H9 (cell line): ENCODE measurements around the gene APOBEC3A. TPM values are rescaled to one million over a fixed set of nuclear protein-coding genes. Genes with fewer than 3 reads are reported as not detected.

Source experiments
- DNase-seq: peaks from one replicate; pipeline ENCODE4 v3.0.0-alpha.2; 2017
- H2AFZ ChIP-seq: one replicate; pipeline ENCODE4 v1.6.1; 2013; ENCODE audit warnings: mild to moderate bottlenecking, low read length, control low read depth, moderate library complexity
- H2AK5ac ChIP-seq: 2 replicates; pipeline ENCODE4 v1.6.1; 2013; ENCODE audit warnings: low read length, control low read depth, mixed read lengths; ENCODE audit not compliant: insufficient read length
- H2BK120ac ChIP-seq: one replicate; pipeline ENCODE4 v1.6.1; 2013; ENCODE audit warnings: low read depth, mild to moderate bottlenecking, low read length, control low read depth, inconsistent platforms; ENCODE audit not compliant: poor library complexity, severe bottlenecking
- H2BK12ac ChIP-seq: 2 replicates; pipeline ENCODE4 v1.6.1; 2013; ENCODE audit warnings: low read length, control low read depth, mixed read lengths, low read depth; ENCODE audit not compliant: insufficient read length
- H2BK15ac ChIP-seq: 2 replicates; pipeline ENCODE4 v1.6.1; 2013; ENCODE audit warnings: low read depth, low read length, control low read depth
- H2BK20ac ChIP-seq: one replicate; pipeline ENCODE4 v1.6.1; 2013; ENCODE audit warnings: low read depth, mild to moderate bottlenecking, low read length, control low read depth, inconsistent platforms; ENCODE audit not compliant: poor library complexity, severe bottlenecking
- H2BK5ac ChIP-seq: 2 replicates; pipeline ENCODE4 v1.6.1; 2013; ENCODE audit warnings: low read length, control low read depth, mixed read lengths; ENCODE audit not compliant: insufficient read length
- H3K14ac ChIP-seq: 2 replicates; pipeline ENCODE4 v1.6.1; 2013; ENCODE audit warnings: low read length, control low read depth; ENCODE audit not compliant: insufficient read depth
- H3K18ac ChIP-seq: 2 replicates; pipeline ENCODE4 v1.6.1; 2013; ENCODE audit warnings: low read depth, mild to moderate bottlenecking, mixed read lengths, low read length, control low read depth; ENCODE audit not compliant: insufficient read length
- H3K23ac ChIP-seq: 2 replicates; pipeline ENCODE4 v1.6.1; 2013; ENCODE audit warnings: low read length, control low read depth, mixed read lengths, low read depth; ENCODE audit not compliant: insufficient read length
- H3K23me2 ChIP-seq: 2 replicates; pipeline ENCODE4 v1.6.1; 2013; ENCODE audit warnings: low read depth, mild to moderate bottlenecking, mixed read lengths, low read length, control low read depth; ENCODE audit not compliant: insufficient read length, poor library complexity, severe bottlenecking
- H3K27ac ChIP-seq: 2 replicates; pipeline ENCODE4 v1.5.1; 2013; ENCODE audit warnings: low read length, control low read depth, mixed read lengths, low read depth; ENCODE audit not compliant: insufficient read length
- H3K27me3 ChIP-seq: 2 replicates; pipeline ENCODE4 v1.6.1; 2013; ENCODE audit warnings: low read length, control low read depth, inconsistent platforms; ENCODE audit not compliant: insufficient read depth
- H3K4ac ChIP-seq: 2 replicates; pipeline ENCODE4 v1.6.1; 2013; ENCODE audit warnings: low read depth, mild to moderate bottlenecking, control low read depth, inconsistent platforms, low read length, moderate library complexity
- H3K4me1 ChIP-seq: 2 replicates; pipeline ENCODE4 v1.6.1; 2013; ENCODE audit warnings: low read length, control low read depth, inconsistent platforms; ENCODE audit not compliant: insufficient read depth
- H3K4me2 ChIP-seq: 2 replicates; pipeline ENCODE4 v1.6.1; 2013; ENCODE audit warnings: low read length, control low read depth, mixed read lengths; ENCODE audit not compliant: insufficient read length, insufficient read depth
- H3K56ac ChIP-seq: 2 replicates; pipeline ENCODE4 v1.6.1; 2013; ENCODE audit warnings: low read depth, mild to moderate bottlenecking, mixed read lengths, low read length, control low read depth; ENCODE audit not compliant: insufficient read length
- H3K79me1 ChIP-seq: 2 replicates; pipeline ENCODE4 v1.6.1; 2013; ENCODE audit warnings: low read depth, mild to moderate bottlenecking, moderate library complexity, low read length, control low read depth, inconsistent platforms; ENCODE audit not compliant: insufficient read depth, poor library complexity, severe bottlenecking
- H3K79me2 ChIP-seq: 2 replicates; pipeline ENCODE4 v1.6.1; 2013; ENCODE audit warnings: low read length, control low read depth, inconsistent platforms; ENCODE audit not compliant: insufficient read depth
- H3K9ac ChIP-seq: 2 replicates; pipeline ENCODE4 v1.6.1; 2013; ENCODE audit warnings: low read length, control low read depth, mixed read lengths; ENCODE audit not compliant: insufficient read length; ENCODE audit errors: extremely low read depth
- H3K9me3 ChIP-seq: one replicate; pipeline ENCODE4 v1.6.1; 2013; ENCODE audit warnings: low read depth, low read length, inconsistent platforms; ENCODE audit not compliant: control insufficient read depth
- H3T11ph ChIP-seq: one replicate; pipeline ENCODE4 v1.6.1; 2013; ENCODE audit warnings: mild to moderate bottlenecking, low read length, control low read depth, inconsistent platforms
- H4K20me1 ChIP-seq: one replicate; pipeline ENCODE4 v1.6.1; 2013; ENCODE audit not compliant: control insufficient read depth, insufficient read length, insufficient read depth
- H4K5ac ChIP-seq: 2 replicates; pipeline ENCODE4 v1.6.1; 2013; ENCODE audit warnings: low read depth, mild to moderate bottlenecking, mixed read lengths, low read length, control low read depth; ENCODE audit not compliant: insufficient read length
- H4K8ac ChIP-seq: replicated peaks from 2 replicates; pipeline ENCODE4 v1.6.1; 2013; ENCODE audit warnings: low read length, control low read depth, mixed read lengths, low read depth; ENCODE audit not compliant: insufficient read length
- H4K91ac ChIP-seq: 2 replicates; pipeline ENCODE4 v1.6.1; 2013; ENCODE audit warnings: low read depth, mild to moderate bottlenecking, moderate library complexity, mixed read lengths, low read length, control low read depth; ENCODE audit not compliant: insufficient read length
- H3K27ac Mint-ChIP-seq, 3 experiments: 2 replicates in 2 of 3; 3 replicates in 1 of 3; pipeline ENCODE4 v1.8.0; 2020 to 2021; ENCODE audit warnings: mixed read lengths in 3 of 3, mild to moderate bottlenecking in 1 of 3, moderate library complexity in 1 of 3
- H3K27me3 Mint-ChIP-seq: 2 replicates; pipeline ENCODE4 v1.8.0; 2021; ENCODE audit warnings: low read depth, mild to moderate bottlenecking, moderate library complexity, mixed read lengths
- H3K36me3 Mint-ChIP-seq, 3 experiments: 2 replicates in 2 of 3; 3 replicates in 1 of 3; pipeline ENCODE4 v1.8.0; 2020 to 2021; ENCODE audit warnings: low read depth in 3 of 3, mixed read lengths in 3 of 3; ENCODE audit not compliant: insufficient read depth in 1 of 3
- H3K4me1 Mint-ChIP-seq, 2 experiments: 2 replicates each; pipeline ENCODE4 v1.8.0; 2020; ENCODE audit warnings: mixed read lengths in 2 of 2
- H3K4me3 Mint-ChIP-seq, 2 experiments: 2 replicates in 1 of 2; 3 replicates in 1 of 2; pipeline ENCODE4 v1.8.0; 2020 to 2021; ENCODE audit warnings: mild to moderate bottlenecking in 2 of 2, mixed read lengths in 2 of 2, moderate library complexity in 1 of 2
- H3K9me3 Mint-ChIP-seq, 2 experiments: 2 replicates in 1 of 2; 3 replicates in 1 of 2; pipeline ENCODE4 v1.8.0; 2020; ENCODE audit warnings: mild to moderate bottlenecking in 2 of 2, mixed read lengths in 2 of 2, moderate library complexity in 1 of 2
- CTCF ChIP-seq: fragments of 200-600 bp; sonication (generic); conservative IDR thresholded peaks from 3 replicates; pipeline ENCODE4 v1.8.0; 2021; ENCODE audit warnings: antibody characterized with exemption, mild to moderate bottlenecking
- WGBS: extraction: QIAGEN DNeasy Blood & Tissue Kit; methylation state at CpG from one replicate; pipeline ENCODE4 v1.1.7; 2013; ENCODE audit warnings: missing lambda C conversion rate, low lambda C conversion rate, mixed read lengths; ENCODE audit not compliant: insufficient read length; ENCODE audit errors: extremely low coverage; 5-methylcytosine and 5-hydroxymethylcytosine counted together
- total RNA-seq: library from RNA; stranded (reverse); gene quantifications from 2 replicates; pipeline ENCODE4 v1.2.1, GENCODE V29; 2021

The APOBEC3A gene
- total RNA-seq, 1 experiment from 2014 or later = not detected

GRCh38 chr22:38966380-38966702, 8.9 kb downstream of the APOBEC3A start:
- no peak overlapping the region for H4K8ac ChIP-seq
- H3K79me1 ChIP-seq = no peaks in the 10 kb centered on the region
- no peaks in the 10 kb centered on the region for H3K79me2 ChIP-seq
- Mint-ChIP-seq H3K27ac (0 out of 7 replicates have a peak overlapping the region, but pooled peaks of 1 of the 3 experiments have one; percentile 31), H3K4me1 (peaks cover 19 to 29% of the 10 kb centered on the region in 2 experiments), H3K4me3 (no peak overlapping the region), H3K9me3 (no peaks in the 10 kb centered on the region; a peak in 2 of 5 replicates), H3K27me3 (peaks cover 14% of the 10 kb centered on the region), H3K36me3 (no peaks in the 10 kb centered on the region)
- no peaks in the 10 kb centered on the region for H4K20me1 ChIP-seq
- no peak overlapping the region for H2AK5ac ChIP-seq
- H2BK120ac ChIP-seq = no peak overlapping the region
- no peaks in the 10 kb centered on the region for H3K27me3 ChIP-seq
- H3K9me3 ChIP-seq = no peaks in the 10 kb centered on the region
- no peak overlapping the region for H4K5ac ChIP-seq
- H3K56ac ChIP-seq = no peak overlapping the region
- H2BK12ac ChIP-seq = no peak overlapping the region
- H3K27ac ChIP-seq = no peak overlapping the region
- no peak overlapping the region for H4K91ac ChIP-seq
- no peaks in the 10 kb centered on the region; the same call in 1 of the 2 replicates for H3K4me1 ChIP-seq
- H3K9ac ChIP-seq = no peak overlapping the region
- H2BK20ac ChIP-seq = no peak overlapping the region
- H3K4ac ChIP-seq = no peak overlapping the region
- H2BK15ac ChIP-seq = no peak overlapping the region
- DNase-seq = no peak
- no peak overlapping the region for H2BK5ac ChIP-seq
- H3K18ac ChIP-seq = no peak overlapping the region
- H2AFZ ChIP-seq = no peak overlapping the region
- TF ChIP-seq CTCF = no peak
- no peak overlapping the region; the same call in 1 of the 2 replicates for H3K14ac ChIP-seq
- no CpG with 5 or more reads among the region's 5 CpGs for WGBS
- no peak overlapping the region for H3K23ac ChIP-seq
- H3K23me2 ChIP-seq = no peaks in the 10 kb centered on the region
- H3T11ph ChIP-seq = no peak overlapping the region
- no peak overlapping the region for H3K4me2 ChIP-seq
